Ovary (tissue), 9 donors: ENCODE data around the gene FMN1. TPM values are rescaled to one million over a fixed set of nuclear protein-coding genes. Genes with fewer than 3 reads are reported as not detected.

Source experiments
- DNase-seq, 5 donors: peaks; one replicate each; pipeline ENCODE4 v3.0.0-alpha.2; 2019 to 2020
- H3K27ac ChIP-seq, 2 donors: fragments of 200-600 bp; one replicate each; pipeline versions ENCODE4 v1.5.1 to v1.8.0; 2019 to 2022
- H3K27me3 ChIP-seq: fragments of 200-600 bp; one replicate; pipeline ENCODE4 v1.8.0; 2022
- H3K36me3 ChIP-seq: fragments of 200-600 bp; sonication (generic); one replicate; pipeline ENCODE4 v1.5.1; 2019
- H3K4me1 ChIP-seq: one replicate; pipeline ENCODE4 v1.8.1; 2013; ENCODE audit warnings: mild to moderate bottlenecking, moderate library complexity; ENCODE audit not compliant: insufficient read depth
- H3K4me3 ChIP-seq: fragments of 200-600 bp; sonication (generic); one replicate; pipeline ENCODE4 v1.5.1; 2017
- H3K9me3 ChIP-seq, 2 donors: fragments of 200-600 bp in 1 of 2; sonication (generic) in 1 of 2; one replicate each; pipeline versions ENCODE4 v1.5.1 to v1.8.1; 2013 to 2019; ENCODE audit warnings: mild to moderate bottlenecking in 1 of 2, moderate library complexity in 1 of 2
- CTCF ChIP-seq, 3 donors: fragments of 450-650 bp in 2 of 3; fragments of 200-600 bp in 1 of 3; IDR thresholded peaks; one replicate each; pipeline versions ENCODE4 v1.5.1 to v1.8.0; 2016 to 2022; ENCODE audit warnings: antibody characterized with exemption in 3 of 3, mild to moderate bottlenecking in 1 of 3
- EP300 ChIP-seq: sonication (generic); formaldehyde crosslinking; IDR thresholded peaks from one replicate; pipeline ENCODE4 v1.6.1; 2017; ENCODE audit warnings: antibody characterized with exemption
- POLR2A ChIP-seq: fragments of 450-650 bp; IDR thresholded peaks from one replicate; pipeline ENCODE4 v1.6.1; 2017; ENCODE audit warnings: antibody characterized with exemption, mild to moderate bottlenecking, moderate library complexity
- WGBS, 3 donors: extraction: QIAGEN DNeasy Blood & Tissue Kit in 1 of 3; methylation state at CpG; one replicate each; pipeline versions ENCODE4 v1.1.5 to v1.1.7; 2013 to 2017; 5-methylcytosine and 5-hydroxymethylcytosine counted together
- intact Hi-C, 4 donors: fragments of 100-400 bp; cut with DNase I; formaldehyde crosslinking; loops; one replicate each; pipeline versions ENCODE4 v1.11.0 to v1.15.1; 2022 to 2023
- polyA plus RNA-seq, 2 donors: library from polyadenylated mRNA; stranded (reverse); fragments of 200-250 nt in 1 of 2; fragments of 350-450 nt in 1 of 2; fragmentation: Illumina TruSeq in 1 of 2; extraction: RNeasy Lipid Tissue Mini Kit (QIAGEN cat#74804) in 1 of 2; gene quantifications; one replicate each; pipeline ENCODE4 v1.2.3, GENCODE V29; 2013 to 2014
- total RNA-seq, 7 donors: library from RNA; depleted of rRNA in 2 of 7; stranded (reverse); fragments of >200 nt in 2 of 7; fragmentation: NEBNext Ultra II Directional in 3 of 7; extraction: Animal tissue kit (Norgen Biotek cat#: 25700) in 3 of 7; gene quantifications; one replicate each; pipeline versions ENCODE4 v1.1.0 to v1.2.4, GENCODE V29; 2016 to 2023
- donor health status: DM: no; HTN: no; CAD: no; lungs with moderate emphysema.
- donor health status: DM: no; HTN: no; CAD: no.
- donor health status: Bipolar disorder and iron deficiency.
- donor health status: DM: yes; HTN: yes; CAD: no.
- donor health status: DM: no; HTN: no; CAD: no.
- donor health status: DM: yes; HTN: yes; CAD: no.

The FMN1 gene
- total and polyA plus RNA-seq, 9 donors, result 0.13 to 16.9 (median 2.6) TPM

- Histone ChIP-seq H3K4me3 (no peak overlapping the region), H3K27ac (no peak overlapping the region), H3K4me1 (no peaks in the 10 kb centered on the region), H3K36me3 (no peaks in the 10 kb centered on the region), H3K9me3 (no peaks in the 10 kb centered on the region), H3K27me3 (no peaks in the 10 kb centered on the region)
- no peak for TF ChIP-seq EP300
- DNase-seq, result no peak
- intact Hi-C loops, result no loop called here
- 78 to 87% (median 79%) methylated on average over 2 of the region's 2 CpGs for WGBS, 3 donors
These were observed 458.4 kb downstream of the FMN1 start for GRCh38 chr15:32735989-32736700.

GRCh38 chr15:32733281-32733680 lies 461.2 kb downstream of the FMN1 start:
- TF ChIP-seq EP300, result no peak
- Histone ChIP-seq H3K27ac (no peak overlapping the region), H3K36me3 (no peaks in the 10 kb centered on the region), H3K4me3 (no peak overlapping the region), H3K9me3 (no peaks in the 10 kb centered on the region), H3K4me1 (no peaks in the 10 kb centered on the region), H3K27me3 (no peaks in the 10 kb centered on the region)
- WGBS, 3 donors, result 72 to 80% (median 79%) methylated on average over 3 of the region's 3 CpGs
- intact Hi-C loops, result no loop called here
- no peak for DNase-seq

DNA sequence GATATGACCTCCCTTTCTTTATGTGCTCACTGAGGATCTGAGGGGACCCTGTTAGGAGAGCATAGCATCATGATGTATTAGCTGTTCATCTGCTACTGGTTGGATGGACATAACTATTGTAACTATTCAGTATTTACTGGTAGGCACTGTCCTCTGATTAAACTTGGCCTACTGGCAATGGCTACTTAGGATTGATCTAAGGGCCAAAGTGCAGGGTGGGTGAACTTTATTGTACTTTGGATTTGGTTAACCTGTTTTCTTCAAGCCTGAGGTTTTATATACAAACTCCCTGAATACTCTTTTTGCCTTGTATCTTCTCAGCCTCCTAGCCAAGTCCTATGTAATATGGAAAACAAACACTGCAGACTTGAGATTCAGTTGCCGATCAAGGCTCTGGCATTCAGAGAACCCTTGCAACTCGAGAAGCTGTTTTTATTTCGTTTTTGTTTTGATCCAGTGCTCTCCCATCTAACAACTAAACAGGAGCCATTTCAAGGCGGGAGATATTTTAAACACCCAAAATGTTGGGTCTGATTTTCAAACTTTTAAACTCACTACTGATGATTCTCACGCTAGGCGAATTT lies 461.8 kb downstream of the FMN1 start:
- intact Hi-C loops, result no loop called here
- H3K36me3 ChIP-seq, result no peaks in the 10 kb centered on the region
- no peaks in the 10 kb centered on the region for H3K4me1 ChIP-seq
- no peaks in the 10 kb centered on the region for H3K27me3 ChIP-seq
- H3K9me3 ChIP-seq, result no peaks in the 10 kb centered on the region
- H3K27ac ChIP-seq, result no peak overlapping the region
- no peak overlapping the region for H3K4me3 ChIP-seq
- TF ChIP-seq POLR2A (no peak), CTCF (IDR thresholded peaks at IDR 0.05) (no peak), EP300 (no peak)
- DNase-seq, result no peak
- 57 to 85% (median 66%) methylated on average over 6 of the region's 6 CpGs for WGBS, 3 donors

DNA sequence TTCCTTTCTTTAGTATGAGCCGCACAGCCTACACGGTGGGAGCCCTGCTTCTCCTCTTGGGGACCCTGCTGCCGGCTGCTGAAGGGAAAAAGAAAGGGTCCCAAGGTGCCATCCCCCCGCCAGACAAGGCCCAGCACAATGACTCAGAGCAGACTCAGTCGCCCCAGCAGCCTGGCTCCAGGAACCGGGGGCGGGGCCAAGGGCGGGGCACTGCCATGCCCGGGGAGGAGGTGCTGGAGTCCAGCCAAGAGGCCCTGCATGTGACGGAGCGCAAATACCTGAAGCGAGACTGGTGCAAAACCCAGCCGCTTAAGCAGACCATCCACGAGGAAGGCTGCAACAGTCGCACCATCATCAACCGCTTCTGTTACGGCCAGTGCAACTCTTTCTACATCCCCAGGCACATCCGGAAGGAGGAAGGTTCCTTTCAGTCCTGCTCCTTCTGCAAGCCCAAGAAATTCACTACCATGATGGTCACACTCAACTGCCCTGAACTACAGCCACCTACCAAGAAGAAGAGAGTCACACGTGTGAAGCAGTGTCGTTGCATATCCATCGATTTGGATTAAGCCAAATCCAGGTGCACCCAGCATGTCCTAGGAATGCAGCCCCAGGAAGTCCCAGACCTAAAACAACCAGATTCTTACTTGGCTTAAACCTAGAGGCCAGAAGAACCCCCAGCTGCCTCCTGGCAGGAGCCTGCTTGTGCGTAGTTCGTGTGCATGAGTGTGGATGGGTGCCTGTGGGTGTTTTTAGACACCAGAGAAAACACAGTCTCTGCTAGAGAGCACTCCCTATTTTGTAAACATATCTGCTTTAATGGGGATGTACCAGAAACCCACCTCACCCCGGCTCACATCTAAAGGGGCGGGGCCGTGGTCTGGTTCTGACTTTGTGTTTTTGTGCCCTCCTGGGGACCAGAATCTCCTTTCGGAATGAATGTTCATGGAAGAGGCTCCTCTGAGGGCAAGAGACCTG lies 463.5 kb downstream of the FMN1 start:
- WGBS, 3 donors, result 46 to 48% (median 48%) methylated on average over 27 of the region's 27 CpGs
- H3K36me3 ChIP-seq, result no peaks in the 10 kb centered on the region

More for the DNA sequence above, 463.5 kb downstream of the FMN1 start:
- no peak overlapping the region for H3K4me3 ChIP-seq
- DNase-seq, result peak in 1 of 5 donors; percentile 12
- H3K4me1 ChIP-seq, result no peaks in the 10 kb centered on the region
- no peaks in the 10 kb centered on the region for H3K9me3 ChIP-seq
- intact Hi-C loops, result no loop called here
- H3K27ac ChIP-seq, result no peak overlapping the region
- H3K27me3 ChIP-seq, result no peaks in the 10 kb centered on the region
- no peak for TF ChIP-seq POLR2A
- TF ChIP-seq EP300, result no peak
- TF ChIP-seq CTCF (IDR thresholded peaks at IDR 0.05), result no peak
